Loucy (cell line): ENCODE measurements around the gene XYLB.

Experiments
- H2AFZ ChIP-seq: fragments of 200-600 bp; sonication (generic); 2 replicates; pipeline ENCODE4 v1.6.0; 2016; ENCODE audit warnings: antibody characterized with exemption, mild to moderate bottlenecking, low read length, moderate library complexity
- H3F3A ChIP-seq: fragments of 200-600 bp; 2 replicates; pipeline ENCODE4 v1.6.0; 2016; ENCODE audit warnings: antibody characterized with exemption, low read depth, mild to moderate bottlenecking
- H3K27me3 ChIP-seq: fragments of 200-600 bp; sonication (generic); 2 replicates; pipeline ENCODE4 v1.6.1; 2014; ENCODE audit warnings: low read length, mild to moderate bottlenecking; ENCODE audit not compliant: insufficient read depth, poor library complexity, severe bottlenecking
- H3K36me3 ChIP-seq: fragments of 200-600 bp; sonication (generic); 2 replicates; pipeline ENCODE4 v1.6.1; 2016; ENCODE audit warnings: low read length; ENCODE audit not compliant: insufficient read depth
- H3K4me1 ChIP-seq: fragments of 200-600 bp; sonication (generic); 2 replicates; pipeline ENCODE4 v1.5.1; 2014; ENCODE audit warnings: low read length, mild to moderate bottlenecking; ENCODE audit not compliant: insufficient read depth, poor library complexity, severe bottlenecking
- H3K4me2 ChIP-seq: fragments of 200-600 bp; sonication (generic); 2 replicates; pipeline ENCODE4 v1.6.0; 2014; ENCODE audit warnings: antibody characterized with exemption, low read length, low read depth, mild to moderate bottlenecking; ENCODE audit not compliant: poor library complexity, severe bottlenecking
- H3K4me3 ChIP-seq: fragments of 200-600 bp; sonication (generic); 2 replicates; pipeline ENCODE4 v1.5.1; 2014; ENCODE audit warnings: low read length, mild to moderate bottlenecking, mixed read lengths; ENCODE audit not compliant: poor library complexity, severe bottlenecking
- H3K79me2 ChIP-seq: fragments of 200-600 bp; sonication (generic); 2 replicates; pipeline ENCODE4 v1.6.1; 2014; ENCODE audit warnings: low read length; ENCODE audit not compliant: insufficient read depth
- H3K9ac ChIP-seq: fragments of 200-600 bp; sonication (generic); 2 replicates; pipeline ENCODE4 v1.6.0; 2014; ENCODE audit warnings: mild to moderate bottlenecking, low read depth, low read length, moderate library complexity; ENCODE audit not compliant: poor library complexity, severe bottlenecking
- H3K9me2 ChIP-seq: fragments of 200-600 bp; sonication (generic); replicated peaks from 2 replicates; pipeline ENCODE4 v1.6.1; 2016; ENCODE audit warnings: low read depth, low read length, mixed read lengths
- H3K9me3 ChIP-seq: fragments of 200-600 bp; sonication (generic); 2 replicates; pipeline ENCODE4 v1.6.1; 2014; ENCODE audit warnings: mild to moderate bottlenecking, antibody characterized with exemption, low read length, low read depth; ENCODE audit not compliant: insufficient read depth
- H4K20me1 ChIP-seq: fragments of 200-600 bp; sonication (generic); 2 replicates; pipeline ENCODE4 v1.6.0; 2014; ENCODE audit warnings: antibody characterized with exemption, low read length, mild to moderate bottlenecking; ENCODE audit not compliant: insufficient read depth, poor library complexity, severe bottlenecking
- CTCF ChIP-seq: fragments of 200-600 bp; sonication (generic); conservative IDR thresholded peaks from 2 replicates; pipeline ENCODE4 v1.5.1; 2014; ENCODE audit warnings: mild to moderate bottlenecking, antibody characterized with exemption, low read length
- EZH2phosphoT487 ChIP-seq: fragments of 200-600 bp; IDR thresholded peaks from 2 replicates; pipeline ENCODE4 v1.6.1; 2018; ENCODE audit warnings: antibody characterized with exemption, mild to moderate bottlenecking, moderate library complexity, borderline replicate concordance

The XYLB gene

GRCh38 chr3:38359038-38359437 is 12.5 kb downstream of the XYLB start:
- Histone ChIP-seq H2AFZ (no peak overlapping the region), H3K9me2 (no peaks in the 10 kb centered on the region), H3K9me3 (no peaks in the 10 kb centered on the region), H4K20me1 (no peaks in the 10 kb centered on the region), H3K27me3 (no peaks in the 10 kb centered on the region), H3K79me2 (0 out of 2 replicates have a peak, but pooled peaks cover 4% of the 10 kb centered on the region), H3K4me2 (no peak overlapping the region), H3F3A (no peaks in the 10 kb centered on the region), H3K36me3 (peaks cover 34% of the 10 kb centered on the region; the same call in 1 of the 2 replicates), H3K9ac (no peak overlapping the region), H3K4me1 (peaks cover 15% of the 10 kb centered on the region), H3K4me3 (no peak overlapping the region)
- no peak for TF ChIP-seq EZH2phosphoT487
- no peak for TF ChIP-seq CTCF

GRCh38 chr3:38360345-38360744 is 13.8 kb downstream of the XYLB start:
- Histone ChIP-seq H3F3A (no peaks in the 10 kb centered on the region), H3K4me1 (peaks cover 4% of the 10 kb centered on the region), H3K9me3 (no peaks in the 10 kb centered on the region), H4K20me1 (no peaks in the 10 kb centered on the region), H3K36me3 (peaks cover 44% of the 10 kb centered on the region; the same call in 1 of the 2 replicates), H3K9me2 (no peaks in the 10 kb centered on the region), H3K4me2 (no peak overlapping the region), H2AFZ (no peak overlapping the region), H3K9ac (no peak overlapping the region), H3K27me3 (no peaks in the 10 kb centered on the region), H3K79me2 (0 out of 2 replicates have a peak, but pooled peaks cover 4% of the 10 kb centered on the region), H3K4me3 (no peak overlapping the region)
- no peak for TF ChIP-seq EZH2phosphoT487

- H3K4me3 ChIP-seq, result no peak overlapping the region
- no peaks in the 10 kb centered on the region for H3K4me1 ChIP-seq
- no peak overlapping the region for H3K4me2 ChIP-seq
- H3K9me2 ChIP-seq, result no peaks in the 10 kb centered on the region
- no peak for TF ChIP-seq EZH2phosphoT487
- no peak for TF ChIP-seq CTCF
- no peak overlapping the region for H3K9ac ChIP-seq
- no peaks in the 10 kb centered on the region for H4K20me1 ChIP-seq
- peaks cover 48% of the 10 kb centered on the region; the same call in 1 of the 2 replicates for H3K36me3 ChIP-seq
- H3F3A ChIP-seq, result no peaks in the 10 kb centered on the region
- H3K9me3 ChIP-seq, result no peaks in the 10 kb centered on the region
- no peak overlapping the region for H2AFZ ChIP-seq
- H3K27me3 ChIP-seq, result no peaks in the 10 kb centered on the region
- H3K79me2 ChIP-seq, result 0 out of 2 replicates have a peak, but pooled peaks cover 4% of the 10 kb centered on the region
Measured at GRCh38 chr3:38361496-38361895, 14.9 kb downstream of the XYLB start.

GRCh38 chr3:38362825-38363224 is 16.2 kb downstream of the XYLB start:
- no peaks in the 10 kb centered on the region for H3F3A ChIP-seq
- H2AFZ ChIP-seq, result no peak overlapping the region
- H4K20me1 ChIP-seq, result no peaks in the 10 kb centered on the region
- no peak overlapping the region for H3K9ac ChIP-seq
- no peak overlapping the region for H3K4me2 ChIP-seq
- H3K36me3 ChIP-seq, result peaks cover 50% of the 10 kb centered on the region; the same call in 1 of the 2 replicates
- H3K4me3 ChIP-seq, result no peak overlapping the region
- no peaks in the 10 kb centered on the region for H3K27me3 ChIP-seq
- H3K79me2 ChIP-seq, result no peaks in the 10 kb centered on the region
- TF ChIP-seq EZH2phosphoT487 (no peak), CTCF (no peak)
- H3K4me1 ChIP-seq, result no peaks in the 10 kb centered on the region
- H3K9me2 ChIP-seq, result no peaks in the 10 kb centered on the region
- no peaks in the 10 kb centered on the region for H3K9me3 ChIP-seq
